GM12874 (cell line): Measurements from ENCODE around the gene CPAMD8.

Experiments used
- TF ChIP-seq, protein P1 (sequence below): IDR thresholded peaks from 2 replicates; pipeline ENCODE4 v1.5.1; 2011; ENCODE audit warnings: low read depth, mild to moderate bottlenecking, control low read depth, low read length, moderate library complexity; ENCODE audit not compliant: insufficient read depth

The CPAMD8 gene

GRCh38 chr19:16874250-16874977, 152.2 kb downstream of the CPAMD8 start:
- TF ChIP-seq, protein P1, sequence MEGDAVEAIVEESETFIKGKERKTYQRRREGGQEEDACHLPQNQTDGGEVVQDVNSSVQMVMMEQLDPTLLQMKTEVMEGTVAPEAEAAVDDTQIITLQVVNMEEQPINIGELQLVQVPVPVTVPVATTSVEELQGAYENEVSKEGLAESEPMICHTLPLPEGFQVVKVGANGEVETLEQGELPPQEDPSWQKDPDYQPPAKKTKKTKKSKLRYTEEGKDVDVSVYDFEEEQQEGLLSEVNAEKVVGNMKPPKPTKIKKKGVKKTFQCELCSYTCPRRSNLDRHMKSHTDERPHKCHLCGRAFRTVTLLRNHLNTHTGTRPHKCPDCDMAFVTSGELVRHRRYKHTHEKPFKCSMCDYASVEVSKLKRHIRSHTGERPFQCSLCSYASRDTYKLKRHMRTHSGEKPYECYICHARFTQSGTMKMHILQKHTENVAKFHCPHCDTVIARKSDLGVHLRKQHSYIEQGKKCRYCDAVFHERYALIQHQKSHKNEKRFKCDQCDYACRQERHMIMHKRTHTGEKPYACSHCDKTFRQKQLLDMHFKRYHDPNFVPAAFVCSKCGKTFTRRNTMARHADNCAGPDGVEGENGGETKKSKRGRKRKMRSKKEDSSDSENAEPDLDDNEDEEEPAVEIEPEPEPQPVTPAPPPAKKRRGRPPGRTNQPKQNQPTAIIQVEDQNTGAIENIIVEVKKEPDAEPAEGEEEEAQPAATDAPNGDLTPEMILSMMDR: no peak

DNA sequence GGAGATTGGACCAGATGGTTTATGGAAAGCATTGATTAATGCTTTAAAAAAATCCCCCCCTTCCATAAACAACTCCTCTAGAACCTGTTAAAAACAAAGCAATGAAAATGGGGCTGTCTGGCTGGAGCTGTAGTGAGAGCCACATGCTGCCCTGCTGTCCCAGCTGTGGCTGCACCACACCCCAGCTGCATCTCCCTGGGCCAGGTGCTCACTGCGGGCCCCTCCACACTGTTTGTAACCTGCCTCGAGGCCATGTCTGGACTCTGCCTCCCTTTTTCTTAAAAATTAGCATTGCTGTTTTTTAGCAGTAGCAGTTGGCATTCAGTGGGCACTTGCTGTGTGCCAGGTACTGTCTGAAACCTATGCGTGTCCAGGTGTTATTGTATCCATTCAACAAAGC, 153.0 kb downstream of the CPAMD8 start:
- TF ChIP-seq, protein P1: no peak

DNA sequence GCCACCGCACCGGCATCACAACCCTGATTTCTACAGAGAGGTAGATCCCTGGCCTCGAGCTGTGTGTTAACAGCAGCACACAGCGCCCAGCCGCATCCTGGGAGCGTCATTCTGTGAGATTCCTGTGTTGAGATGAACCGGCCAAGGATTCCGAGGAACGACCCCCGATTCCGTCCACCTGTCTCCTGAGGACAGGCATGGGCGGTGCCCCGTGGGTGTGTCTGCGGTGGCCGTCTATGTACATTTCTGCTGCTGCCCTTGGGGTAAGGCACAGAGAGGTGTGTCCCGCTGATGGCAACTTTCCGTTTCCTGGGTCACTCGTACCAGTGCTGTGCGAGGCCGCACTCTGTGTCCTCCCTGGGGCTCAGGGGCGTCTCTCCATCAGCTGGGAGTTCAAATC, 153.9 kb downstream of the CPAMD8 start:
- TF ChIP-seq, protein P1: no peak

DNA sequence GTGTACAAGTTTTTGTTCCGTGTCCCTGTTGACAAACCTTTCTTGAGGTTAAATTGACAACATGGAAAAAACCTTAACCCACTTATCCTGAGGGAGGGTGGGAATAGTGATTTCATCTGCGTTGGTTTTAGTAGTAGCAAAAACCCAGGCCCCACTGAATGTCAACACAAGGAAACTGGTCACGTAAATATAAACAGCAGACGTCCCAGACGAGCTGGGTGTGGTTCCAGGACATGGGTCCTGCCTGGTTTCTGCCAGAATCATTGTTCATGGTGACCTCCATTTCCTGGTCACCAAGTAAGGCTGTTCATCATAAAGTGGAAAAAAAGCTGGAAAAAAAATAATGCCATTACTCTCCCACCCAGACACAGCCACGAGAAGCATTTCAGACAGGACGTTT, 154.7 kb downstream of the CPAMD8 start:
- TF ChIP-seq, protein P1: no peak

DNA sequence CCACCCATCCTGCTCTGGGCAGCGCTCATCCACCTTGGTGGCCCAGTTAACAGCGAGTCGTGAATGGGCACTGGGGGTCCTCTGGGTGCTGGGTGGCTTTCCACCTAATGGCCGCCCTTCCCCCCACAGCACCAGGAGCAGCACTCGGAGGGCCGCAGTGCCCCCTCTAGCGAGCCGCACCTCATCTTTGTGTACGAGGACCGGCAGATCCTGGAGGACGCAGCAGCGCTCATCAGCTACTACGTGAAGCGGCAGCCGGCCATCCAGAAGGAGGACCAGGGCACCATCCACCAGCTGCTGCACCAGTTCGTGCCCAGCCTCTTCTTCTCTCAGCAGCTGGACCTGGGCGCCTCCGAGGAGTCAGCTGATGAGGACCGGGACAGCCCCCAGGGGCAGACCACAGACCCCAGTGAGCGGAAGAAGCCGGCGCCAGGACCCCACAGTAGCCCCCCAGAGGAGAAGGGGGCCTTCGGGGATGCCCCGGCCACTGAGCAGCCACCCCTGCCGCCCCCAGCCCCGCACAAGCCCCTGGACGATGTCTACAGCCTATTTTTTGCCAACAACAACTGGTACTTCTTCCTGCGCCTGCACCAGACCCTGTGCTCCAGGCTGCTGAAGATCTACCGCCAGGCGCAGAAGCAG, 157.2 kb downstream of the CPAMD8 start:
- TF ChIP-seq, protein P1: no peak

DNA sequence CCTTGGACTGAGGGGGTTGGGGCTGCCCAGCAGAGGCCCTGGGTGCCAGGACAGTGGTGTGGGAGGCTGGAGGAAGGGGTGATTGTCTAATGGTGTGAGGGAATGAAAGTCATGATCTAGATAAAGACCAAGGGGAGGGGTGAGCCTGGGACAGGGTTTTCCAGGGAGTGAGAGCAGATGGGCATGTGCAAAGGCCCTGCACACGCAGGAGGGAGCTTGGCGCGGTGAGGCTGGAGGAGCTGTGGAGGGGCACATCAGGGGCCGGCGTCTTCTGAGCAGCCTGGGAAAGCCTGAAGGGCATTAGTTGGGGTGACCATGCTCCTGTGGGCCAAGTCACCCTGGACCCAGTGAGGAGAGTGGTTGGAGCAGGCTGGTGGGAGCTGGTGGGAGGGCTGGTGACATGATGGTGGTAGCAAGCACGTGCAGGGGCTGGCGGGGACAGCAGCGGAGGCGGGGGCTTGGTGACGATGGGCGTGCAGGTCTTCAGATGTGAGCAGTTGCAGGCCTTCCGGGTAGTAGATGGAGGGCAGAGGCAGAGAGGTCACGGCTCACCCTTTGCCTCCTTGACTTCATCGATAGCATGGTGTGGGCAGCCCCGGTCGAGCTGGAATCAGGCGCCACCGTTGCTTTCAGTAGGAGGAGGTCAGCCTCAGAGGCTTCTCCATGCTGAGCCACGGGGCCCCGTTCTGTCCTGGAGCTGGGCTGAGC, 158.0 kb downstream of the CPAMD8 start:
- TF ChIP-seq, protein P1: no peak

GRCh38 chr19:16867211-16867610, 159.4 kb downstream of the CPAMD8 start:
- TF ChIP-seq, protein P1: no peak
